ENCODE results near the gene TPST1. TPM values are rescaled to one million over a fixed set of nuclear protein-coding genes. Genes with fewer than 3 reads are reported as not detected.

Gene TPST1
- total and polyA plus RNA-seq, 12 donors, result 2.0 to 7.3 (median 4.7) TPM

DNA sequence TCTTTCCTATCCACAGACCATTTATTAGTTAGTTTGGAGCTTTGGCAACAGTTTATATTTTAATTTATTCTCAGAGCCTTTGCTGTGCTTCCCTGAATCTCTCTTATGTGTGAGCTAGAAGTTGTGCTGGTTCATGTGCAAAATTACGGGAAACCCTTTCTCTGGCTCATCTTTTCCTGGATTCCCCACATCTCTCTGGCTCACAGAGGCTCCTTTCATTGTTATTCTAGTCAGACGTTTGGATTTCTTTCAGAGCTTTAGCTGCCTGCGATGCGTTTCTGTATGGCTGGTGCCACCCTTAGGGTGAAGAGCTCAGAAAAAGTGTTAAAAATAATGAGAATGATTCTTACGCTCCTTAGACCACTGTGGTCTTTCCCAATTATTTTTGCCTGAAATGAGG, 53.3 kb downstream of the TPST1 start:
- H3K27me3 ChIP-seq, result no peaks in the 10 kb centered on the region
- peaks cover 0 to 20% (median 0%) of the 10 kb centered on the region in 9 donors for H3K4me1 ChIP-seq
- 69 to 71% methylated on average over 5 of the region's 5 CpGs for WGBS, 2 donors
- TF ChIP-seq CTCF (IDR thresholded peaks at IDR 0.05), result no peak
- intact Hi-C loops (cut with DNase I), result no loop called here
- no peak for ATAC-seq
- H3K4me3 ChIP-seq, result no peak overlapping the region
- peaks cover 0 to 8% (median 0%) of the 10 kb centered on the region in 11 donors for H3K9me3 ChIP-seq
- DNase-seq, result no peak
- H3K36me3 ChIP-seq, result no peaks in the 10 kb centered on the region
- no peak overlapping the region for H3K27ac ChIP-seq

DNA sequence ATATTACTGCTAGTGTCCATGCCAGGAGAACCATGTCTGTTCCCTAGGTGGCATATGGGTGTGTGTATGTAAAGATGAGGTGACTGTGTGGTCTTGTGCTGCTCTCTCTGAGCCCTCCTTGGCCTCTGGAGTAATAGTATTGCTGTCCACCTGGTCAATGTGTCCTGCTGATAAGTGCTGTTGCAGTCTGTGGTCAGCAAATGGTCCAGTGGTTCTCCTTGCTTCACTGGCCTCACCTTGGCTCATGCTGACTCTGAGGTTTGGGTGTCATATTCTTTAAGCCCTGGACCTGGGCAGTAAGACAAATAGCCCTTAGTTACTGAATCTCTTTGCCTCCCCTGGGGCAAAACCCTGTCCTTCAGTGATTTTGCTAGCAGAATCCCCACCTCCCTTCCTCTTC, 56.8 kb downstream of the TPST1 start:
- Histone ChIP-seq H3K4me3 (no peak overlapping the region), H3K27ac (no peak overlapping the region), H3K9me3 (peaks cover 0 to 35% (median 16%) of the 10 kb centered on the region in 11 donors), H3K27me3 (no peaks in the 10 kb centered on the region), H3K4me1 (peaks cover 0 to 9% (median 0%) of the 10 kb centered on the region in 9 donors), H3K36me3 (peaks cover 0 to 7% (median 0%) of the 10 kb centered on the region in 9 donors)
- intact Hi-C loops (cut with DNase I), result no loop called here
- no peak for TF ChIP-seq CTCF (IDR thresholded peaks at IDR 0.05)
- DNase-seq (no peak), ATAC-seq (no peak)

DNA sequence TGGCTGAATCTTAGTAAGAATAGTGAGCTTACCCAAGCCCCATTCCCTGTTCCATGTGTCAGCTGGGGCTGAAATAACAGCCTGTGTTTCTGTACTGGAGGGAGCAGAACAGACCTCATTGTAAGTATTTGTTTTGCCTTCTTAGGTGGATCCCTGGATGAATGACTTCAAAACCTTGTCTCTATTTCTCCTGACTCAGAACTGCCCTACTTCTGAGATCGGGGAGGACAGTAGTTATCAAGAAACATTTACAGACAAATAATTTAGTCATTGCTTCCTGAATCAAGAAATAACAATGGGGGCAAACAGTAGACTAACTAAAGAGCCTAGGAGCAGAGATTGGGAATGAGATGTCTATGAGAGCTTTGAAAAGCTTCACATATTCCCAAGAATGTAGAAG, 58.8 kb downstream of the TPST1 start:
- Histone ChIP-seq H3K9me3 (peaks cover 0 to 33% (median 16%) of the 10 kb centered on the region in 11 donors), H3K36me3 (peaks cover 0 to 7% (median 0%) of the 10 kb centered on the region in 9 donors), H3K4me3 (no peak overlapping the region), H3K27ac (no peak overlapping the region), H3K27me3 (no peaks in the 10 kb centered on the region), H3K4me1 (peaks cover 0 to 14% (median 0%) of the 10 kb centered on the region in 9 donors)
- DNase-seq (no peak), ATAC-seq (no peak)
- no peak for TF ChIP-seq CTCF (IDR thresholded peaks at IDR 0.05)
- 83 to 90% methylated on average over 1 of the region's 1 CpG for WGBS, 2 donors
- intact Hi-C loops (cut with DNase I), result no loop called here

- TF ChIP-seq CTCF (IDR thresholded peaks at IDR 0.05), result no peak
- H3K27me3 ChIP-seq, result no peaks in the 10 kb centered on the region
- DNase-seq (no peak), ATAC-seq (no peak)
- no peak overlapping the region for H3K27ac ChIP-seq
- 94 to 98% methylated on average over 1 of the region's 1 CpG for WGBS, 2 donors
- H3K4me1 ChIP-seq, result peaks cover 0 to 14% (median 0%) of the 10 kb centered on the region in 9 donors
- intact Hi-C loops (cut with DNase I), result no loop called here
- H3K9me3 ChIP-seq, result peaks cover 0 to 33% (median 16%) of the 10 kb centered on the region in 11 donors
- H3K36me3 ChIP-seq, result peaks cover 0 to 7% (median 0%) of the 10 kb centered on the region in 9 donors
- H3K4me3 ChIP-seq, result no peak overlapping the region
Observed at GRCh38 chr7:66265566-66265965, 60.4 kb downstream of the TPST1 start.
